Activated CD4-positive, alpha-beta T cell treated with anti-CD3 and anti-CD28 coated beads, Interleukin-2, amount 50 U/mL, for 48 hours (primary cell): Measurements from ENCODE around the gene NRG3.

ENCODE experiments used
- DNase-seq, 2 experiments: peaks; one replicate each; pipeline ENCODE4 v3.0.0-alpha.2; 2020

NRG3 gene

DNA sequence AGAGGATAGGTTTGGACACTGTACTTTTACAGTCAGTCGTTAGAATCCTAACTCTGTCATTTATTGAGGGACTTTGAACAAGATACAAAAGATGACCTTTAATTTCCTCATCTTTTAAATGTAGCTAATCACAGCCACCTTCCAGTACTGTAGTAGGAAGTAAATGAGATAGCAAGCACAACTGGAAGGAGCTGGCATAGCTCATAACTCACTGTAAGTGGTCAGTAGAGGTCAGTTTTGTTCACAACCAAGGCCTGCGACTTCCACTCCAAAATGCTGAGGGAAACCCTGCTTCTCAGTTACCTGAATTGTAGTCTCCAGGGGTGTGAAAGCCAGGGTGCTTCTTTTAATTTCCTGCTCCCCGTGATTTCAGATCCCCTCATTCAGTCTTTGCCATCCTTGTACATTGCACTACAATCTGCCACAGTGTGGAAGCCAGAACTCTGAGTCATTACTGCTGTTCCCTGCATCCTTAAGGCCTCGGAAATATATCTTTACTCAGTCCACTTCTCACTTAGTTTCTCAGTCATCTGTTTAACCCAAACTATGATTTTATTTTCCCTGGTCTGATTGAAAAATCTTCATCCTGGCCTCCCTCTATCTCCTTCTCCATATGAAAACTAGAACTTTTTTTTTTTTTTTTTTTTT, 361.2 kb downstream of the NRG3 start:
- DNase-seq, result no peak

DNA sequence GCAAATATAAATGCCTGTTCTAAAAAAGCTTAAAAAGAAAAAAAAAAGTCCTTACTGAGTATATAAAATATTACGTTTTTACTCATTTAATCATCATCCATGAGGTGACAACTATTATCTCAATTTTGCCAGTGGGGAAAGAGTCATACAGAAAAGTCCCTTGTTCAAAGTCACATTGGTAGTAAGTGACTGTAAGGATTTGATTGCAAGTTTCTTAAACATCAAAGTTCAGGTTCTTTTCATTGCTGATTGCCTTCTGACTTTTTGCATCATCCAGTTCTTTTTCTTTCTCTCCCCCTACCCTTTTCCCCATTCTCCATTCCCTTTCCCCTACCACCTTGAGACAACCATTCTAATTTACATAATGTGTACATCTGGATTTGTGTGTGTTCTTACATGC, 363.3 kb downstream of the NRG3 start:
- no peak for DNase-seq

DNA sequence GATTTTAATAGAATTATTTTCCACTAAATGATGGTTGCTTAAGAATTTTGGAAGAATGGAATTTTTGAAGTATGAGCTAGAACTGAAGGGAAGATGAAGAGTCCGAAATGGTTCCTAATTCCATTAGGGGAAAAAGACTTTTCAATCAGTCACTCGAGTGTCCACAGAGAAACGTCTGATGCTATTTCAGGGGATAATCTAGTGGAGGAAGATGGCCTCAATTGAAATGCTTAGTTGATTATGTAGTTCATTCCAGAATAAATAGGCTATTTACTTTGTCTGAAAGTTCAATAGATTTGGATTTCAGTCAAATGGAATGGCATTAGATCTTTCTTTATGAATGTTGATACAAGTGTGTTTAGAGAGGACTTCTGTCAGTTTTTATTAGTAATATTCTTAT, 365.4 kb downstream of the NRG3 start:
- no peak for DNase-seq

DNA sequence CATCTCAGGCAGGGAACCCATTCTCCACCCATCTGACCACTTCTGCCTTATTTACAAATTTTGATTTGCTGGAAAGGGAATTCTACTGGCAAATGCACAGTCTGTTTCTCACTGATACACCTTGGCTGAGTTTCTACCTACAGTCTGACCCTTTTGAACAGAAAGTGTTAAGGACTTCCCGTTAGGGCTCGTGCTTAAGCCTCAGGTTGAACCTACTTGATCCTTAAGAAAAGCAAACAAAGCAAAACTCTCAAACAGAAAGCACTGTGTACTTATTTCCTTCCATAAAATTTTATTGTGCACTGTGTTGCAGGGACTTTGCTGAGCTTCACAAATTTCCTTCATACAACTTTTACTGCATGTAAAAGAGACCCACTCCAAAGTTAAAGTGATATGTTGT, 367.8 kb downstream of the NRG3 start:
- no peak for DNase-seq

DNA sequence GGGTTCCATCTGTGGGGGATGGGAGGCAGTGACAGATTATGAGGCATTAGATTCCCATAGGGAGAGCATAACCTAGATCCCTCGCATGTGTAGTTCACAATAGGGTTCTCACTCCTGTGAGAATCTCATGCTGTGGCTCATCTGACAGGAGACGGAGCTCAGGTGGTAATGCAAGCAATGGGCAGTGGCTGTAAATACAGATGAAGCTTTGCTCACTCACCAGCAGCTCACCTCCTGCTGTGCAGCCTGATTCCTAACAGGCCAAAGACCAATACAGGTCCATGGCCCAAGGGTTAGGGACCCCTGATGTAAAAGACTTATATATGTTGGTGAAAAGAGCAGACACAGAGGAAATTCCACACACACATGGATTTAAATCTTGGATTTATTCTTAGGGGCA, 370.2 kb downstream of the NRG3 start:
- DNase-seq, result no peak

DNA sequence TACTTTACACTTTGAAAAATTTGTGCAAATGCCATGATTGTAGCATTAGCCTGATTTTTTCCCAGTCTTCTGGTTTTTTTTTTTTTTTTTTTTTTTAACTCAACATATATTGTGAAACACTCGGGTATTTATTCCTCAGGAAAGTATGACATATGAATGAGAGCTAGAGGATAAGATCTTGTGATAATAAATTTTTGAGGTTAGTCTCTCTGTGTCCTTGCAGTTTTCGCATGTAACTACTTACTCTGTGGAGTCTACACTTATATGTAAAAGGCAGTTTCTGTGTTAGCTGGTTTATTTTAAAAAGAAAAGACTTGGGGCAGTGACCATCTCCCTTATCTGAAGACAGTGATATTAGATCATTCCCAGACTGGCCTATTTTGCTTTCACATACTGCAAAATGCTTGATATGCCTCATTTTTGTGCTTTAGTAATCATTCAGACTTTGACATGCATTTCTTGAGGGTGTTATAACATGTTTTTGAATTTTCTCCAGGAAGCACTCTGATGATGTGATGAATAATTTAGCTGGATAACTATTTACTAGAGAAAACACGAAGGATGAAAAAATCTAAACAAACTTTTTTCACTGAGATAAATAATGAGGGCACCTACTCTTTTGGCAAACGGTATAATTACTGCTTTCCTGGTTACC, 371.0 kb downstream of the NRG3 start:
- no peak for DNase-seq

DNA sequence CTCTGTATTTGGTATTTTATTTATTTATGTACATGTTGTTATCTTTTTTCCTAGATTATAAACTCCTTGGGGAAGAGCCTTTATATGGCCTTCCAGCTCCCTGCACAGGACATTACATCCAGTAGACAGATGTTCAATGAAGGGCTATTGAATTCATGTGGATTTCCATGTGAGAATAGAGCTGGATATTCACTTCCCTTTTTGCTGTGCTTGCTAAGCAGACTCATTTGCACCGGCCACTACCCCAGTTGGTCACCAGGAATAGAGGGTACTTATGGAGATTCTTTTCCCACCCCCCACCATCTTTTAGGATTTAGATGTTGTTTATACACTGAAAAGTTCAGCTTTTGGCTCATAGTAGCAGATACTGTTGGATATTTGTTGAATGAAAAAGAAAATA, 374.1 kb downstream of the NRG3 start:
- DNase-seq, result no peak

DNA sequence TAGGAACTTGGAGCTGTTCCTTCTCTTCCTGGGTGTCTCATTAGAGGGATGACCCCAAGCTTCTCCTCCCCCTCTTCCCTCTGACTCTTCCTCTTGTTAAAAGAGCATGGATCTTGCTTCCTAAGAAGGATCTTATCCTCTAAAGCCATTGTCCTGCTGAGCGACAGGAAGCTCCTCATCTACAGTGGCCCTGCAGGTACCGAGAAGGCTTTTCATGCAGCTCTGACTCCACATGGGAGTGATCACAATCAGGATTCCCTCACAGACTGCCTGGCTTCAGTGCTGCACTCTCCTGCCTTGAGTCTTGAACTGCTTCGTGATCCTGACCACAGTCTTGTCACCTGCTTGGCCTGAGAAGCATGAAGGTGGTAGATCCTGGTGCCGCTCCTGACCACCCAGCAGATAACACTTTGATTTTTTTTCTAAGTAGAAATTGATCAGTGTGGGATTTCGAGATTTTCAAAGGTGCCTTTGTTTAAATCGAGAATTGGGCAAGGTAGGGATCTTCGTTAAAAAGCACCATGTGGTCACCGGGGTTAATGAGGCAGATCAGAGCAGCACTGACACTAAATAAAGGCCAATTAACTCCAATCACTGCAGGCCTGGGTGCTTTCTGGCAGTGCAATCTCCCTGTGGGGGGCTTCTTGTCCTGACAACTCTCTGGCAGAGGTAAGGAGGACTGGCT, 376.4 kb downstream of the NRG3 start:
- no peak for DNase-seq

DNA sequence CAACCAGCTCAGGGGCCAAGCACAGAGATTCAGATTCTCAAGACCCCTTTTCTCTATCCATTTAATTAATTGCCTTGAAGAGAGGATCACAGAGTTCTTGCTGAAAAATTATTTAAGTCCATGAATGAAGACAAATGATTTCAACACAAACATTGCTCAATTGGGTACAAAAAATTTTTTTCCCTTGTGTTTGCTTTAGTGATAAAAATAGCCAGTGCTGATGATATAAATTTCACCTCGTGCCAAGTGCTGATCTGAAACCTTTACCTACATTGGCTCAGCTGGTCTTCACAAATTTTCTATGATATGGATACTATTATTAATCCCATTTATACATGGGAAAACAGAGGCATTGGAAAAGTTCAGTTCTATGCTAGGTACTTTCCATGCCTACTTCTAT, 377.1 kb downstream of the NRG3 start:
- DNase-seq, result no peak

DNA sequence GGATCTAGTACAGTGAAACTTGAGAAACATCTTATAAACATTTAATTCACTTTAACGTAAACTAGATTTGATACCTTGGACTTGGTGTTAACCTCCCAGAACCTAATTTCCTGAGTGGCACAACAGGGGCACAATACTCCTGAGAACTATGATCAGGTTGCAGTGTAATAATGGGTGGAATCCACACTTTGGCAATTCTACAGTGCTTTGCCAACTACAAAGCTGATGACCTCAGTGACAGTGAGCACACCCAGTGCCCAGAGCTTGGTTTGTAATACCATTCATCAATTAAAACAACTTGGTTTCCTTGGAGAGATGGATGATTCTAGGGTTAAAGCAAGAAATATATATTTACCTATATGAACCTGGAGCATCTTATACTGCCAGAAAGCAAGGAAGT, 379.2 kb downstream of the NRG3 start:
- no peak for DNase-seq

DNA sequence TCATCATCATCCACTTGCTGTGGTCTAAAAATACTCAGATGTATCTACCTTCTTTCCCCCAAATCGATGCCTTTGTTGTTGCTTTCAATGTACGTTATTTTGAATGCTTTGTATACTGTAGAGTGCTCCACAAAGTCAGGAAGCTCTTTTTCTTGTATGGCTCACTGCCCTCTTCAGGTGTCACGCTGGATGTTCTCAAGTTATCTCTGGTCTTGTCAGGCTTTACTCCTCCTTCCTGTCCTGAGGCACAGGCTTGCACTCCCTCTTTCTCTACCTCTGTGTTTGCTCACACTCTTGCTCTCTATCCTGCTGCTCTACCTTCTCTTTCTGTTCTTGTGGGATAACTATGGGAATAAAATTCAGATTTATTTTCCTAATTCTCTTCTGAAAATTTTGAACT, 381.3 kb downstream of the NRG3 start:
- no peak for DNase-seq

DNA sequence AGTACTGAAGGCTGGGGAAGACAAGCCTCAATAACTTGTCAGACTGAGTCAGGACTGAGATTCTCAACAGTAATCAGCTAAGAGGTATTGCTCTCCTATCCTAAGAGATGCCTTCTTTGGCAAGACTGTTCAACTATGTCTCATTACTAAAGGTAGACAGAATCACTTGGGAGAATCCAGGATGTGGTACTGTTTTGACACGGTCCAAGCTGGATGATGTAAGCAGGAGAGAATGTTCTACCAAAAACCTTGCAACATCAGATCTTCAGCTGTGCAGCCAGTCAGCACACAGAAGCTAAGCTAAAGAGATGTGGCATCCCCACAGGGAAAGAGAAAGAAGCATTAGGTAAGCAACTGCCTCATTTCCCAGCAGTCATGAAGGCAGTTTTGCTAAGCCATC, 391.4 kb downstream of the NRG3 start:
- DNase-seq, result no peak

DNA sequence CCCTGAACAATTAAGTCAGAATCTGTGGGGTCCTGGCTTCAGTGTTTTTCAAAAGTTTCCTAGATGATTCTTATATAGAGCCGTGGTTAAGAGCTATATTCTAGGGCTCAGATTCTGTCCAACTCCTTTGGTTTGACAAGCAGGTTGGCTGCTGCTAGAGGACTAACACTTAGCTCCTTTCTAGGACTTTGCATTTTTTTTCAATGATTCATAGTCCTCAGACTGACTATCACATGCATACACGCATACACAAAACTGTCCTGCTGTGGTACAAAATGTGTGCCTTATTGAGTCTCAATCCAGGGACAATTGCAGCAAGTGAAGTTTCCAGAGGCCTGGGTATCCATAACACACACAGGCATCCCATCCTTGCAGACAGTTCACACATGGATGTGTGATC, 392.0 kb downstream of the NRG3 start:
- no peak for DNase-seq

DNA sequence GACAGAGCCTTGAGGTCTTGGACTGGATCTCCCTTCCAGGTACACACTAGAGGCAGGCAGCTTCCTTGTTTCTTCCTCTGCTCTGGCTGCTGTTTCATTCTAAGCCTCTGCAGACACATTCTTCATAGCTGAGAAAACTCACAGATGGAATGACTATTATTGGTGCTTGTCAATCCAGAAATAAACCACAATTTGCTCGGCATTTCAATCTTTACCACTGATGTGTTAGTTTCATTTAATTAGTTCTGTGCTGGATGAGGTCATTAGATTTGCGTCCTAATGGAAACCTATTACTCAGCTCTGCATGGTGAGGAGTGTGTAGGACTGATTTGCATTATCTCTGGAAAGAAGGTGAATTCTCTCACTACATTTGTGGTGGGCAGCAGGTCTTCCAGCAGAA, 392.5 kb downstream of the NRG3 start:
- no peak for DNase-seq

DNA sequence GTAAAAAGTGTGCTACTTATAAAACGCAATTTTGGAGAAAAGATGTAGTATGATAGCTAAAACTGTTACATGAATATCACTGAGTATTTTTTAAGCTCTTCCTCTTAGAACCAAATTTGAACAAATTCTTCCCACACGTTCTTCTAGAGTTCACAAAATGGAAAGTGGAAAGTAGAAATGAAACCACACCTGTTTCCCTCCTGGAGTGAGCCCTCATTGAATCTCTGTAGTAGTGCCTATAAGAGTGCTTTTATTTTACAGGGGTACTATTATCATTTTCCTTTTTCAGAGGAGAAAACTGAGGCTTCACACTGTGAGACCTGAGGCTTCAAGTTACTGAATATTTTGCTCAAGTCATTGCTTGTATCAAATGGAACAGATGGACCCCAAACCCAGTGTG, 393.0 kb downstream of the NRG3 start:
- no peak for DNase-seq

DNA sequence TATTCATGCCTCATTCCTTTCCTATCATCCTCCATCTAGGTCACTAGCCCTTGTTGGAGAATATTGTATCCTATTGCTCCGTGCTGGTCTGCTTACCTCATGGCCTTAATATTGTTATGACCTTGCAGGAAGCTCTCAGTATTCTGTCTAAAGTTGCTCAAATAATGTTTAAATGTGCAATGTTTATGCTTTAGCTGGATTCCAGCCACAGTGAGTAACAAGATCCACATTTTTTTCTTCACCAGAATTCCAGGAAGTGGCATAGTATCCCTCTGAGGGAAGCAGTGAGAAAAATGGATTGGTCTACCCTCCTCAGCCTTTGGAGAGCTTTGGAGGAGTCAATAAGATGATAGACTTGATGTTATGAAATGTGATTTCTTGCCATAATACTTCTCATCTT, 402.6 kb downstream of the NRG3 start:
- no peak for DNase-seq

DNA sequence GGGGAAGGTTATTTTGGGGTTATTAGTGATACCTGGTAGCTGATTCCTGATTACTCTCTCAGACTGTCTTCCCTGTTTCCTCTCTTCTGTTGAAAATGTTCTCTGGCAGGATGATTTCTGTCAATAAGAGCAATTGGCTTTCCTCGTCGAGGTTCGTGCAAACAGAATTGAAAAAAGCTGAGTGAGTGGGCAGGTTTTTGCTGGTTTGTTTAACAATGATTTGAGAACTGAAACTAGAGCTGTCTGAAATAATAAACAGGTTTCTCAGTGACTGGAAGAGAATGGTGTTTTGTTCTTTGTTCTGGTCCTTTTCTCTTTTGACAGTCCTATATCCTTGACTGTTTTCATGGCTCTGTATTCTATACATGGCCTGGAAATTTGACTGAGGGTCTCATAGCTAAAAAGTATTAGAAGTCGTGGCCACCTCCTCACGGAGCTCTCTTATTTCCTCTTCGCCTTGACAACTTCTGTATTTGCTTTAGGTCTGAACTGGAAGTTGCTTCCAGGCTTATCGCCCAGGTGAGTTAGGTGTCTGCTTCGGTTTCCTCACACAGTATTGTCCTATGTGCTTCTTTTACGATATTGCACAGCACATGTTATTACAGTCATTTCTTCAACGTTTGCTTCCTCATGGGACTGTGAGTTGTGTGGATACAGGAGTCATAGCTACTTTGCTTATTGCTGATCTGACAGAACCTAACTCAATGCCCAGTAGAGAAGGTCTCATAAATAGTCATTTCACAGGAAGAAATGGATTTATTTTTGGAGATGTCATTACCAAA, 403.6 kb downstream of the NRG3 start:
- DNase-seq, result no peak

DNA sequence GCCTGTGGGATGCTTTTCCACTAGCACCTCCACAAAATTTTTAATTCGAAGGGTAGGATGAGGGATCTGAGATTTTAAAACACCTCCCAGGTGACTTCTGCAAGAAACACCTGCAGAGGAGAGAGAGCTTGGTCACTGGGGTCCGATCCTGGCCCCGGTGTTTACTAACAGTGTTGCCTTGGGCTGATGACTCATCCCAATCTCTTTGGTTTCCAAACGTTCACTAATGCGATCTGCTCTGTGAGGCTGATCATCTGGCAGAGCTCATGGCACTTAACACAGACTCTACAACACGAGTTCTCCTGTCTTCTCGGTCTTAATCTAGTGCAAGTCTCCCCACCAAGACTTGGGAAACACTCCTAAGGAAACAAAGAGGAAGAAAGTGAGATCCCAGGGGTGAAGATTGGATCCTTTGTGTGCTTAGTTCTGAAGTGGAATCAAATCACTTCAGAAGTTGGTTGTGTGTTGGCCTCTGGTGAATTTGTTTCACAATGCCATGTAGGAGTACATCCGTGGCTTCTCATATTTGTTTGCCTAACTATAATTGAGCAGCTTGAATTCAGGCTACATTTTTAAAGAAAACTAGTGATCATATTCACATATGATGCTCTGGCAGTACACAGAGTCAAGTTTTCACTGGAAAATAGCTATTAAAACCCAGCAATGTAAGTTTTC, 407.9 kb downstream of the NRG3 start:
- DNase-seq, result no peak

DNA sequence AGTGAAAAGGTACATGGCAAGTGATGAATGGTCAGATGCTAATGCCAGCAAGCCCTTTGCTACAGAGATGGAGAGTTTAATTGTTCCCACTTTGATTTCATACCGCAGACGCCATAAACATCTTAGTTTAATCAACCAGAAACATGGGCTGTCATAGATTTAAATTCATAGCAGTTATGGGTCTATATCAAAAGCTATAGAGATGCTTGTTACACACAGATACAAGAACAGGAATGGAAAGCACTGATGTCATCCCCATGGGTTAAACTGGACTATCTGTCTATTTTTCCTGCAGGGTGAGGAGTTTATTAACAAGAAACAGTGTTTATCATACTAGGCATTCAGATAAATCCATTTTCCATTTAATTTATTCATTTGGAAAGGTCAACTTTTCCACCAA, 409.2 kb downstream of the NRG3 start:
- DNase-seq, result no peak

DNA sequence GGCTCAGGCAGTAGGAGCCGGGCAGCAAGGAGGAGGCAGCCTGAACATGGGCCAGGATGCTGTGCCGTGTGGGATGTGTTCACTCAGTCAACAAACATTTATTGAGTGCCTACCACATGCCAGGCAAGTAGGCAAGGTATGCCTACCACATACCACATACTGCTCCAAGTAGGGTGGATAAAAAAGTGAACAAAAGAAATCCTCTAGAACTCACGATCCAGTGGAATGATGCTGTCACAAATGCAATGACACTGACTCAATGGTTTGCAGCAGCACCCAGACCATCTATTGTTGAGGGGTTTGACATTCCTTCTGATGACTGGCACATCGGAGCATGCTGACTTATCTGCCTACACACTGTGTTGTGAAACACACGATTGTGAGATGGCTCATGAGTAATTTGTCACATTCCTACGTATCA, 413.5 kb downstream of the NRG3 start:
- DNase-seq, result no peak

DNA sequence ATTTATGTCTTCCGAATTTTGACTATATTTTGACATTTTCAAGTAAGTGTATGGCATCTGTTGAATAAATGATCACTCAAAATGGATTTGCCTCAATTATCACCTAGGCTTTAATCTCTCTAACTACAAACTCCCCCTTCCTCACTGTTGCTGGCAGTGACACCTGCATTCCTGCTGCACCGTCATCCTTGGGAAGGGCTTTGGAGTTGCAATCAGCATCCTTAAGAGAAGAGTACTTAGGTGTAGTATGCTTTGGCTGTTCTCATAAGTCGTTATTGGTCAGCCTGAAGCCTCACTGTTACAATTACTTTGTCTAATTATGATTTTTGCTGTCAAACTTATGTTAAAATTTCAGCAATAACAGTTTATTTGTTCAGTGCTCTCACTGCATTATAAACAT, 415.0 kb downstream of the NRG3 start:
- no peak for DNase-seq

DNA sequence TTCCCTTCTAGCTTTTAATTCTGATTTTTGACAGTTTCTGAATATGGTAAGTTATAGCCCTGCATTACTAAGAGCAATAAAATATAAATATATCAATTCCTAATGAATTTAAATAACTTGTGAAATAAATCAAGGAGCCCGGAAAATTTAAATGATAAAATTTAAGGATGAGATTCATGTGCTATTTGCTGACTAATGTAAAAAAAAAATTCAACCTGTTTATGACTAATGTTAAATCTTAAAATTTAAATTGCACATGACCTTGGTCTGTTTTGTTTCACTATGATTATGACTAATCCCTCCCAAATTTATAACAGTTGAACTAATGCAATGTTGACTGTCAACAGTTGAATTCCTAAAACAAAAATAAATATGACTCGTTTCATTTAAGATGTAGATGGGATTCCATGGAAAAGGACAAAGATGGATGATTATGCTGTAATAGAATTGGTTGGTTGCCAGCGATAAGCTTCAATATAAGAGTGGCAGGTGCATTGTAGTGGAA, 419.9 kb downstream of the NRG3 start:
- DNase-seq, result no peak

DNA sequence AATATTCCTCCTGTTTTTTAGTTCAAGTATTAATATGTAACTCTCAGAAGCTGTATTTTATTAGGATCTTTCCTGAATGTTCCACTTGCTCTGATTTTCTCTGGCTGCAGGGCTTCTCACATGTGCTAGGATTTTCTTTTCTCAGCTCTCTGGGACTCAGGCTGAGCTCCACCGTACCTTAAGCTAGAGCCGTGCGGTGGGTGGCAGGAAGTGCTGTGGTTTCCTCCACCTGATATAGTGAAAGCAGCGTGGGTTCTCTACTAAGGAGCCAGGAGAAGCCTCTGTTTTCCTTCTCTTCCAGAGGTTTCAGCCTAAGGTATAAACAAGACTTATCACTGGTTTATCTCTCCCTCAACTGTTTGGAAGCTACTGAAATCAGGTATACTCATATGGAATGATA, 433.6 kb downstream of the NRG3 start:
- no peak for DNase-seq
